A673 (cell line): ENCODE results near the gene NAV1.

Source experiments
- EZH2 ChIP-seq: fragments of 200-600 bp; sonication (generic); IDR thresholded peaks from 2 replicates; pipeline ENCODE4 v1.6.1; 2017; ENCODE audit warnings: borderline replicate concordance, low read depth, mild to moderate bottlenecking, mixed read lengths, antibody characterized with exemption, low read length; ENCODE audit not compliant: poor library complexity, severe bottlenecking
- TF ChIP-seq, protein P1 (sequence below): fragments of 300-800, 200-600 bp; sonication (generic); conservative IDR thresholded peaks from 2 replicates; pipeline ENCODE4 v1.5.1; 2017; ENCODE audit warnings: low read depth, mild to moderate bottlenecking, antibody characterized with exemption, low read length, moderate library complexity, mixed read lengths

DNA sequence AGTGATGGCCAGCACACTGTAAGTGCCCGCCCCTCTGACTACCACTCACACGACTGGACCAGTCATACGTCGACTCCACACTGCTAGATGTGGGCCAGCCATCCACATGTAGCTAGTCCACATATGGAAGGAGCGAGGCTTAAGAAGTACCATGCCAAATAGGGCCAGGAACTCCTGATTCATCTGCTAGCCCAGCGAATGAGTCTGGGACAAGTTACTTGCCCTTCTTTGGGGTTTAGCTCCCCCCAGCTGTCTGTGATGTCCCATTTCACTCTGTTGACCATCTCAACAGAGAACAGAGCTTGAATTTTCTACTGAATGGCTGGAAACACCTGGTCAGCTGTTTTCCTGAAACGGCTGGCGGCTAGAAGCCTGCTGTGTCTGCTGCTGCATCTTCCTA, 37.8 kb upstream of the NAV1 start:
- TF ChIP-seq, protein P1, sequence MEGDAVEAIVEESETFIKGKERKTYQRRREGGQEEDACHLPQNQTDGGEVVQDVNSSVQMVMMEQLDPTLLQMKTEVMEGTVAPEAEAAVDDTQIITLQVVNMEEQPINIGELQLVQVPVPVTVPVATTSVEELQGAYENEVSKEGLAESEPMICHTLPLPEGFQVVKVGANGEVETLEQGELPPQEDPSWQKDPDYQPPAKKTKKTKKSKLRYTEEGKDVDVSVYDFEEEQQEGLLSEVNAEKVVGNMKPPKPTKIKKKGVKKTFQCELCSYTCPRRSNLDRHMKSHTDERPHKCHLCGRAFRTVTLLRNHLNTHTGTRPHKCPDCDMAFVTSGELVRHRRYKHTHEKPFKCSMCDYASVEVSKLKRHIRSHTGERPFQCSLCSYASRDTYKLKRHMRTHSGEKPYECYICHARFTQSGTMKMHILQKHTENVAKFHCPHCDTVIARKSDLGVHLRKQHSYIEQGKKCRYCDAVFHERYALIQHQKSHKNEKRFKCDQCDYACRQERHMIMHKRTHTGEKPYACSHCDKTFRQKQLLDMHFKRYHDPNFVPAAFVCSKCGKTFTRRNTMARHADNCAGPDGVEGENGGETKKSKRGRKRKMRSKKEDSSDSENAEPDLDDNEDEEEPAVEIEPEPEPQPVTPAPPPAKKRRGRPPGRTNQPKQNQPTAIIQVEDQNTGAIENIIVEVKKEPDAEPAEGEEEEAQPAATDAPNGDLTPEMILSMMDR = no peak
- no peak for TF ChIP-seq EZH2
